Gastroesophageal sphincter (tissue), 3 donors: ENCODE data around the gene RAB18.

Experiments used
- CTCF ChIP-seq, 4 experiments: fragments of 200-600 bp in 2 of 4; fragments of 450-650 bp in 2 of 4; sonication (generic) in 1 of 4; IDR thresholded peaks; one replicate each; pipeline ENCODE4 v1.5.1; 2017 to 2019; ENCODE audit warnings: antibody characterized with exemption in 4 of 4, mild to moderate bottlenecking in 2 of 4, moderate library complexity in 2 of 4
- EP300 ChIP-seq: sonication (generic); formaldehyde crosslinking; IDR thresholded peaks from one replicate; pipeline ENCODE4 v1.6.1; 2017; ENCODE audit warnings: antibody characterized with exemption, mild to moderate bottlenecking
- POLR2A ChIP-seq, 2 donors: fragments of 450-650 bp; IDR thresholded peaks; one replicate each; pipeline ENCODE4 v1.6.1; 2017; ENCODE audit warnings: antibody characterized with exemption in 2 of 2, mild to moderate bottlenecking in 2 of 2, moderate library complexity in 1 of 2
- POLR2AphosphoS5 ChIP-seq: sonication (generic); formaldehyde crosslinking; IDR thresholded peaks from one replicate; pipeline ENCODE4 v1.6.1; 2017; ENCODE audit warnings: antibody characterized with exemption

GRCh38 chr10:27457966-27458365 is 46.1 kb upstream of the RAB18 start:
- no peak for TF ChIP-seq CTCF (IDR thresholded peaks at IDR 0.05)
- no peak for TF ChIP-seq POLR2A (IDR thresholded peaks at IDR 0.05)
- TF ChIP-seq POLR2AphosphoS5: no peak
- TF ChIP-seq EP300: no peak
